Measurements from ENCODE around the gene STMP1. TPM values are rescaled to one million over a fixed set of nuclear protein-coding genes. Genes with fewer than 3 reads are reported as not detected.
"Not testable (repeated sequence)": the region's sequence is repeated elsewhere in the genome, so short reads cannot be mapped to it uniquely, and the experiment has no call there.

Gene STMP1
- total RNA-seq, 1 donor from 2014 or later, result 58.9 TPM

GRCh38 chr7:135665042-135665441, 2.7 kb downstream of the STMP1 start:
- H3K27me3 Mint-ChIP-seq (ENCODE audit: low read depth), result no peaks in the 10 kb centered on the region
- peaks cover 3% of the 10 kb centered on the region for H3K9me3 Mint-ChIP-seq
- no peak for DNase-seq (ENCODE audit: low read depth, low spot score)
- H3K4me3 Mint-ChIP-seq, result peak overlapping the region; percentile 75
- H3K36me3 Mint-ChIP-seq (ENCODE audit: low read depth), result peaks cover 9% of the 10 kb centered on the region
- TF ChIP-seq, protein P1, sequence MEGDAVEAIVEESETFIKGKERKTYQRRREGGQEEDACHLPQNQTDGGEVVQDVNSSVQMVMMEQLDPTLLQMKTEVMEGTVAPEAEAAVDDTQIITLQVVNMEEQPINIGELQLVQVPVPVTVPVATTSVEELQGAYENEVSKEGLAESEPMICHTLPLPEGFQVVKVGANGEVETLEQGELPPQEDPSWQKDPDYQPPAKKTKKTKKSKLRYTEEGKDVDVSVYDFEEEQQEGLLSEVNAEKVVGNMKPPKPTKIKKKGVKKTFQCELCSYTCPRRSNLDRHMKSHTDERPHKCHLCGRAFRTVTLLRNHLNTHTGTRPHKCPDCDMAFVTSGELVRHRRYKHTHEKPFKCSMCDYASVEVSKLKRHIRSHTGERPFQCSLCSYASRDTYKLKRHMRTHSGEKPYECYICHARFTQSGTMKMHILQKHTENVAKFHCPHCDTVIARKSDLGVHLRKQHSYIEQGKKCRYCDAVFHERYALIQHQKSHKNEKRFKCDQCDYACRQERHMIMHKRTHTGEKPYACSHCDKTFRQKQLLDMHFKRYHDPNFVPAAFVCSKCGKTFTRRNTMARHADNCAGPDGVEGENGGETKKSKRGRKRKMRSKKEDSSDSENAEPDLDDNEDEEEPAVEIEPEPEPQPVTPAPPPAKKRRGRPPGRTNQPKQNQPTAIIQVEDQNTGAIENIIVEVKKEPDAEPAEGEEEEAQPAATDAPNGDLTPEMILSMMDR (conservative IDR thresholded peaks at IDR 0.05), result no peak
- peaks cover 37% of the 10 kb centered on the region for H3K4me1 Mint-ChIP-seq
- H3K27ac Mint-ChIP-seq (ENCODE audit: unreplicated experiment), result no peak overlapping the region

DNA sequence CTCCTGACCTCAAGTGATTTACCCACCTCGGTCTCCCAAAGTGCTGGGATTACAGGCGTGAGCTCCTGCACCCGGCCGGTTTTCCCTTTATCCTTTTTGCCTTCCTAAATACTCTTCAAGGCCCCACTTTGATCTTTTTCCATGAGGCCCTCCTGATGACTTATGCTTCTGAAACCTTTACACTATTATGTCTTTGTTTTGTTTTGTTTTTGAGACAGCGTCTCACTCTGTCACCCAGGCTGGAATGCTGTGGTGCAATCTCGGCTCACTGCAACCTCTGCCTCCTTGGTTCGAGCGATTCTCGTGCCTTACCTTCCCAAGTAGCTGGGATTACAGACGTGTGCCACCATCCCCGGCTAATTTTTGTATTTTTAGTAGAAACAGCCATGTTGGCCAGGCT, 3.8 kb downstream of the STMP1 start:
- peak overlapping the region; percentile 75 for H3K4me3 Mint-ChIP-seq
- H3K9me3 Mint-ChIP-seq, result peaks cover 3% of the 10 kb centered on the region
- H3K4me1 Mint-ChIP-seq, result peaks cover 37% of the 10 kb centered on the region
- no peak overlapping the region for H3K27ac Mint-ChIP-seq (ENCODE audit: unreplicated experiment)
- H3K27me3 Mint-ChIP-seq (ENCODE audit: low read depth), result no peaks in the 10 kb centered on the region
- DNase-seq (ENCODE audit: low read depth, low spot score), result no peak
- TF ChIP-seq, protein P1 (conservative IDR thresholded peaks at IDR 0.05), result no peak
- H3K36me3 Mint-ChIP-seq (ENCODE audit: low read depth), result peaks cover 9% of the 10 kb centered on the region

DNA sequence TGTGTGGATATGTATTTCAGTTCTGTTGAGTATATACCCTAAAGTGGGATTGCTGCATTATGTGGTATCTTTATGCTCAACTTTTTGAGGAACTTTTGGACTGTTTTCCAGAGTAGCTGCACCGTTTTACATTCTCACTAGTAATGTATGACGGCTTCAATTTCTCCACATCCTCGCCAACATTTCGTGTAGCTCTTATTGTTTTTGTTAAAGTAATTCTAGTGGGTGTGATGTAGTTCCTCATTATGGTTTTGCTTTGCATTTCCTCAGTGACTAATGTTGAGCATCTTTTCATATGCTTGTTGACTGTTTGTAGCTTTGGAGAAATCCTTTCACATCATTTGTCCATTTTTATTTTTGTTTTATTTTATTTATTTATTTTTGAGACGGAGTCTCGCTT, 4.5 kb downstream of the STMP1 start:
- TF ChIP-seq, protein P1 (conservative IDR thresholded peaks at IDR 0.05), result no peak
- DNase-seq (ENCODE audit: low read depth, low spot score), result no peak
- peaks cover 32% of the 10 kb centered on the region for H3K4me1 Mint-ChIP-seq
- H3K9me3 Mint-ChIP-seq, result peaks cover 3% of the 10 kb centered on the region
- peaks cover 9% of the 10 kb centered on the region for H3K36me3 Mint-ChIP-seq (ENCODE audit: low read depth)
- no peaks in the 10 kb centered on the region for H3K27me3 Mint-ChIP-seq (ENCODE audit: low read depth)
- peak overlapping the region; percentile 75 for H3K4me3 Mint-ChIP-seq
- no peak overlapping the region for H3K27ac Mint-ChIP-seq (ENCODE audit: unreplicated experiment)

GRCh38 chr7:135667626-135668025, 5.3 kb downstream of the STMP1 start:
- DNase-seq (ENCODE audit: low read depth, low spot score); H3K27ac Mint-ChIP-seq (ENCODE audit: unreplicated experiment); H3K27me3 Mint-ChIP-seq (ENCODE audit: low read depth); H3K36me3 Mint-ChIP-seq (ENCODE audit: low read depth); H3K9me3 Mint-ChIP-seq: not testable (repeated sequence)
- H3K4me3 Mint-ChIP-seq, result peak overlapping the region; percentile 68
- H3K4me1 Mint-ChIP-seq, result peaks cover 29% of the 10 kb centered on the region

DNA sequence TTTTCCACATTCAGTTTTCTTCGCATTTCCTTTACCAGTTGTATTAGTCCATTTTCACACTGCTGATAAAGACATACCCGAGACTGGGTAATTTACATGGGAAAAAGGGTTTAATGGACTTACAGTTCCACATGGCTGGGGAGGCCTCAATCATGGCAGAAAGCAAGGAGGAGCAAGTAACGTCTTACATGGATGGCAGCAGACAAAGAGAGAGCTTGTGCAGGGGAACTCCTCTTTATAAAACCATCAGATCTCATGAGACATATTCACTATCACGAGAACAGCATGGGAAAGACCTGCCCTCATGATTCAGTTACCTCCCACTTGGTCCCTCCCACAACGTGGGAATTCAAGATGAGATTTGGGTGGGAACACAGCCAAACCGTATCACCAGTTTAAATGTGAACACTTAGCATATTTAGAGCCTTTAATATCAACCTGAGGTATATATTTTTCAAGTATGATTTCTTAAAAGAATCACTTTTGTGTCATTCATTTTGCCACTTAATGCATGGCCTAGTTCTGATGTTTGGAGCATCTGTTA, 6.6 kb downstream of the STMP1 start:
- peaks cover 29% of the 10 kb centered on the region for H3K4me1 Mint-ChIP-seq
- not testable (repeated sequence) for DNase-seq (ENCODE audit: low read depth, low spot score); H3K36me3 Mint-ChIP-seq (ENCODE audit: low read depth); H3K4me3 Mint-ChIP-seq; H3K27ac Mint-ChIP-seq (ENCODE audit: unreplicated experiment); H3K27me3 Mint-ChIP-seq (ENCODE audit: low read depth); H3K9me3 Mint-ChIP-seq

DNA sequence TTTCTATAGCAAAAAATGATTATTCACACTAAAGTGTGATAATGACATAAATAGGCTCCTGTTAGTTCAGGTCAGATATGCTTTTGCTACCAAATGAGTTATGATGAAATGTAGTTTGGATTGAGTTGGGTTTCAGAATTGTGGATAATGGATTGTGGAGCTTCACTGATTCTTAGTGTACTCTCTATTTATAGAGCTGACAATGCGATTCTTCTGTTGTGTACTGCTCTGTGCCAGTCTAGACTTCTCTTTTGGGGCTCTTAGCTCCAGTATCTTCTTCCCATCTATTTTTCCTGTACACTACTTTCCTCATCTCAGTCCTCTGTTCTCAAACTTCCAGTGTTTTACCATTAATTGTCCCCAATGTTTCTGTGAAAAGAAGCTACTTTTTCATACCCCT, 7.5 kb downstream of the STMP1 start:
- Mint-ChIP-seq H3K4me3 (no peak overlapping the region), H3K27me3 (ENCODE audit: low read depth) (no peaks in the 10 kb centered on the region), H3K36me3 (ENCODE audit: low read depth) (peaks cover 9% of the 10 kb centered on the region), H3K9me3 (peaks cover 3% of the 10 kb centered on the region), H3K27ac (ENCODE audit: unreplicated experiment) (no peak overlapping the region), H3K4me1 (peaks cover 22% of the 10 kb centered on the region)
- DNase-seq (ENCODE audit: low read depth, low spot score), result no peak
- TF ChIP-seq, protein P1 (conservative IDR thresholded peaks at IDR 0.05), result no peak
